Activated naive CD4-positive, alpha-beta T cell treated with anti-CD3 and anti-CD28 coated beads, Interleukin-2, amount 50 U/mL, for 72 hours (primary cell): ENCODE data around the gene S100A9. TPM values are rescaled to one million over a fixed set of nuclear protein-coding genes. Genes with fewer than 3 reads are reported as not detected.
"Not testable (repeated sequence)": the region's sequence is repeated elsewhere in the genome, so short reads cannot be mapped to it uniquely, and the experiment has no call there.

Experiments used
- ATAC-seq, 2 donors: fragments of 150-1000 bp; cut with Tn5 transposase; 2 replicates each; pipeline ENCODE4 v1.10.0; 2021; ENCODE audit warnings: mild to moderate bottlenecking in 2 of 2, moderate library complexity in 2 of 2
- DNase-seq, 2 donors: peaks; one replicate each; pipeline ENCODE4 v3.0.0; 2021 to 2022; ENCODE audit warnings: low spot score in 2 of 2
- H3K27ac Mint-ChIP-seq, 2 donors: one replicate each; pipeline ENCODE4 v1.8.0; 2022; ENCODE audit warnings: mild to moderate bottlenecking in 2 of 2, mixed read lengths in 2 of 2
- H3K36me3 Mint-ChIP-seq, 2 donors: one replicate each; pipeline ENCODE4 v1.8.0; 2022; ENCODE audit warnings: mixed read lengths in 2 of 2
- H3K9me3 Mint-ChIP-seq, 2 donors: one replicate each; pipeline ENCODE4 v1.8.0; 2022; ENCODE audit warnings: mixed read lengths in 2 of 2
- total RNA-seq, 2 donors: library from RNA; stranded (reverse); gene quantifications; one replicate each; pipeline ENCODE4 v1.2.3, GENCODE V29; 2022

S100A9 gene
- total RNA-seq = 1 to 10 TPM in 1 of 2 donors, under 1 TPM in 1; 0.73 to 1.4 TPM

GRCh38 chr1:153357853-153358690 is at the start of gene S100A9:
Gene S100A9, plus strand, starts transcription at chr1:153357854. Its CDS starts 430 bp downstream, at chr1:153358284.
- H3K36me3 Mint-ChIP-seq = no peaks in the 10 kb centered on the region
- peak within 1 kb of the TSS; percentile 25 to 89 for H3K27ac Mint-ChIP-seq
- ATAC-seq (no peak), DNase-seq (no peak)
- no peaks in the 10 kb centered on the region for H3K9me3 Mint-ChIP-seq

GRCh38 chr1:153308540-153308939 is 49.1 kb upstream of the S100A9 start:
- H3K27ac Mint-ChIP-seq = peak overlapping the region in 1 of 2 donors; percentile 53
- ATAC-seq = no peak
- H3K9me3 Mint-ChIP-seq = no peaks in the 10 kb centered on the region
- no peak for DNase-seq
- no peaks in the 10 kb centered on the region for H3K36me3 Mint-ChIP-seq

- Mint-ChIP-seq H3K27ac (no peak overlapping the region), H3K36me3 (no peaks in the 10 kb centered on the region), H3K9me3 (no peaks in the 10 kb centered on the region)
- ATAC-seq = no peak
- no peak for DNase-seq
Observed at GRCh38 chr1:153309441-153309840, 48.2 kb upstream of the S100A9 start.

GRCh38 chr1:153310526-153310925 is 47.1 kb upstream of the S100A9 start:
- no peaks in the 10 kb centered on the region for H3K9me3 Mint-ChIP-seq
- no peak overlapping the region for H3K27ac Mint-ChIP-seq
- ATAC-seq = no peak
- DNase-seq = no peak
- H3K36me3 Mint-ChIP-seq = no peaks in the 10 kb centered on the region

- Mint-ChIP-seq H3K9me3 (no peaks in the 10 kb centered on the region), H3K36me3 (no peaks in the 10 kb centered on the region), H3K27ac (no peak within 1 kb of the TSS)
- ATAC-seq = no peak
- no peak for DNase-seq
Observed at GRCh38 chr1:153312570-153313186, 45.0 kb upstream of the S100A9 start, which contains the start of gene PGLYRP3. Gene PGLYRP3, minus strand, starts transcription at chr1:153312952. Its CDS starts 2,287 bp downstream, at chr1:153310665.

- H3K36me3 Mint-ChIP-seq = no peaks in the 10 kb centered on the region
- no peak for ATAC-seq
Observed at GRCh38 chr1:153313288-153313687, 44.4 kb upstream of the S100A9 start.

GRCh38 chr1:153314388-153314787 is 43.3 kb upstream of the S100A9 start:
- H3K9me3 Mint-ChIP-seq, H3K27ac Mint-ChIP-seq, H3K36me3 Mint-ChIP-seq, ATAC-seq, DNase-seq: not testable (repeated sequence)

More at GRCh38 chr1:153313288-153313687, 44.4 kb upstream of the S100A9 start:
- no peak overlapping the region for H3K27ac Mint-ChIP-seq
- no peak for DNase-seq
- H3K9me3 Mint-ChIP-seq = no peaks in the 10 kb centered on the region

GRCh38 chr1:153316013-153316412 is 41.6 kb upstream of the S100A9 start:
- not testable (repeated sequence) for H3K36me3 Mint-ChIP-seq, ATAC-seq, H3K27ac Mint-ChIP-seq, H3K9me3 Mint-ChIP-seq, DNase-seq

- not testable (repeated sequence) for DNase-seq, H3K27ac Mint-ChIP-seq, ATAC-seq
- H3K36me3 Mint-ChIP-seq = peaks cover 0 to 11% of the 10 kb centered on the region in 2 donors
- H3K9me3 Mint-ChIP-seq = peaks cover 3 to 17% of the 10 kb centered on the region in 2 donors
Observed at GRCh38 chr1:153318145-153318544, 39.5 kb upstream of the S100A9 start.

GRCh38 chr1:153322568-153322967 is 35.1 kb upstream of the S100A9 start:
- Mint-ChIP-seq H3K9me3 (peaks cover 3 to 17% of the 10 kb centered on the region in 2 donors), H3K27ac (no peak overlapping the region)
- no peak for ATAC-seq

GRCh38 chr1:153324912-153325311 is 32.7 kb upstream of the S100A9 start:
- ATAC-seq (no peak), DNase-seq (no peak)
- Mint-ChIP-seq H3K9me3 (peaks cover 12 to 30% of the 10 kb centered on the region in 2 donors), H3K27ac (no peak overlapping the region), H3K36me3 (peaks cover 4 to 11% of the 10 kb centered on the region in 2 donors)

More at GRCh38 chr1:153322568-153322967, 35.1 kb upstream of the S100A9 start:
- DNase-seq = no peak
- H3K36me3 Mint-ChIP-seq = peaks cover 0 to 11% of the 10 kb centered on the region in 2 donors

- H3K27ac Mint-ChIP-seq = no peak overlapping the region
- peaks cover 0 to 19% of the 10 kb centered on the region in 2 donors for H3K36me3 Mint-ChIP-seq
- no peak for DNase-seq
- no peak for ATAC-seq
- H3K9me3 Mint-ChIP-seq = peaks cover 15 to 23% of the 10 kb centered on the region in 2 donors
Observed at GRCh38 chr1:153333902-153334301, 23.8 kb upstream of the S100A9 start.

GRCh38 chr1:153336650-153337049 is 21.0 kb upstream of the S100A9 start:
- H3K27ac Mint-ChIP-seq = no peak overlapping the region
- DNase-seq (no peak), ATAC-seq (no peak)
- H3K36me3 Mint-ChIP-seq = peaks cover 0 to 6% of the 10 kb centered on the region in 2 donors
- peaks cover 6 to 8% of the 10 kb centered on the region in 2 donors for H3K9me3 Mint-ChIP-seq

GRCh38 chr1:153337980-153338853 is 19.4 kb upstream of the S100A9 start:
- Mint-ChIP-seq H3K27ac (peak overlapping the region in 1 of 2 donors; percentile 7), H3K9me3 (peaks cover 0 to 8% of the 10 kb centered on the region in 2 donors), H3K36me3 (no peaks in the 10 kb centered on the region)
- DNase-seq (no peak), ATAC-seq (no peak)

GRCh38 chr1:153339802-153340201 is 17.9 kb upstream of the S100A9 start:
- DNase-seq (no peak), ATAC-seq (peak in 1 of 2 donors; percentile 45)
- no peaks in the 10 kb centered on the region for H3K36me3 Mint-ChIP-seq
- peaks cover 0 to 8% of the 10 kb centered on the region in 2 donors for H3K9me3 Mint-ChIP-seq
- no peak overlapping the region for H3K27ac Mint-ChIP-seq

GRCh38 chr1:153340356-153340755 is 17.3 kb upstream of the S100A9 start:
- Mint-ChIP-seq H3K27ac (no peak overlapping the region), H3K9me3 (peaks cover 0 to 8% of the 10 kb centered on the region in 2 donors), H3K36me3 (no peaks in the 10 kb centered on the region)
- ATAC-seq = no peak
- no peak for DNase-seq
